Brain microvascular endothelial cell (primary cell): ENCODE results near the gene ICE2.

Experiments used
- DNase-seq: peaks from one replicate; pipeline ENCODE4 v3.0.0-alpha.2; 2020
- H3K27ac ChIP-seq: fragments of 250-450 bp; sonication (Bioruptor Pico); 2 replicates; pipeline ENCODE4 v1.5.1; 2020; ENCODE audit warnings: mild to moderate bottlenecking, moderate library complexity
- H3K27me3 ChIP-seq: fragments of 250-450 bp; sonication (Bioruptor Pico); replicated peaks from 2 replicates; pipeline ENCODE4 v1.5.1; 2020; ENCODE audit warnings: mild to moderate bottlenecking
- H3K36me3 ChIP-seq: fragments of 250-450 bp; sonication (Bioruptor Pico); replicated peaks from 2 replicates; pipeline ENCODE4 v1.5.1; 2020; ENCODE audit warnings: mild to moderate bottlenecking
- H3K4me3 ChIP-seq: 2 replicates; pipeline ENCODE4 v1.5.1; 2011; ENCODE audit warnings: low read depth, mild to moderate bottlenecking, control low read depth, low read length, moderate library complexity
- CTCF ChIP-seq: IDR thresholded peaks from 2 replicates; pipeline ENCODE4 v1.5.1; 2011; ENCODE audit warnings: low read depth, mild to moderate bottlenecking, moderate library complexity, low read length, control low read depth, inconsistent platforms; ENCODE audit errors: missing control alignments
- in situ Hi-C: cut with HindIII; loops from 2 replicates; pipeline ENCODE4 v1.10.0; 2017; ENCODE audit warnings: low sequenced_read_pairs, low pct_ligation_motif_present

ICE2 gene

GRCh38 chr15:60442763-60443162 is 36.2 kb downstream of the ICE2 start:
- in situ Hi-C loops = no loop called here
- Histone ChIP-seq H3K27me3 (no peaks in the 10 kb centered on the region), H3K4me3 (no peak overlapping the region), H3K27ac (no peak overlapping the region), H3K36me3 (no peaks in the 10 kb centered on the region)
- DNase-seq = no peak
- no peak for TF ChIP-seq CTCF

- H3K36me3 ChIP-seq = no peaks in the 10 kb centered on the region
- no peak overlapping the region for H3K4me3 ChIP-seq
- in situ Hi-C loops = no loop called here
- no peak overlapping the region for H3K27ac ChIP-seq
- no peak for TF ChIP-seq CTCF
- no peaks in the 10 kb centered on the region for H3K27me3 ChIP-seq
- no peak for DNase-seq
Observed at GRCh38 chr15:60442031-60442650, 36.8 kb downstream of the ICE2 start.

GRCh38 chr15:60441331-60441730 is 37.6 kb downstream of the ICE2 start:
- no peak for TF ChIP-seq CTCF
- Histone ChIP-seq H3K36me3 (no peaks in the 10 kb centered on the region), H3K27ac (no peak overlapping the region), H3K27me3 (no peaks in the 10 kb centered on the region), H3K4me3 (no peak overlapping the region)
- no peak for DNase-seq
- in situ Hi-C loops = no loop called here

GRCh38 chr15:60438646-60439045 is 40.3 kb downstream of the ICE2 start:
- Histone ChIP-seq H3K27me3 (no peaks in the 10 kb centered on the region), H3K4me3 (no peak overlapping the region), H3K36me3 (peaks cover 4% of the 10 kb centered on the region), H3K27ac (no peak overlapping the region)
- TF ChIP-seq CTCF = no peak
- in situ Hi-C loops = no loop called here
- no peak for DNase-seq

- Histone ChIP-seq H3K27me3 (no peaks in the 10 kb centered on the region), H3K4me3 (no peak overlapping the region), H3K36me3 (no peaks in the 10 kb centered on the region), H3K27ac (no peak overlapping the region)
- in situ Hi-C loops = no loop called here
- TF ChIP-seq CTCF = no peak
- no peak for DNase-seq
Observed at GRCh38 chr15:60428935-60429334, 50.0 kb downstream of the ICE2 start.

- no peak for DNase-seq
- Histone ChIP-seq H3K36me3 (no peaks in the 10 kb centered on the region), H3K27me3 (no peaks in the 10 kb centered on the region), H3K27ac (no peak overlapping the region), H3K4me3 (no peak overlapping the region)
- in situ Hi-C loops = no loop called here
- TF ChIP-seq CTCF = no peak
Observed at GRCh38 chr15:60426870-60427508, 52.0 kb downstream of the ICE2 start.
